SK-N-SH treated with all-trans-retinoic acid at 6 μM for 48 hours (cell line): ENCODE results near the gene SDK1.

Source experiments
- ARNTL ChIP-seq: fragments of 450-650 bp; formaldehyde crosslinking; IDR thresholded peaks from 2 replicates; pipeline ENCODE4 v1.5.0; 2020; ENCODE audit warnings: low read depth, mild to moderate bottlenecking, moderate library complexity, borderline replicate concordance
- CSDC2 ChIP-seq: fragments of 250-450 bp; sonication (Bioruptor Pico); IDR thresholded peaks from 2 replicates; pipeline ENCODE4 v1.5.0; 2020; ENCODE audit warnings: mild to moderate bottlenecking, moderate library complexity
- GLIS3 ChIP-seq: fragments of 250-450 bp; sonication (Bioruptor Pico); IDR thresholded peaks from 2 replicates; pipeline ENCODE4 v1.5.0; 2020; ENCODE audit warnings: mild to moderate bottlenecking, moderate library complexity
- OSR1 ChIP-seq: fragments of 250-450 bp; sonication (Bioruptor Pico); IDR thresholded peaks from 2 replicates; pipeline ENCODE4 v1.8.0; 2022; ENCODE audit warnings: moderate library complexity, mild to moderate bottlenecking, inconsistent platforms
- RARB ChIP-seq: fragments of 250-450 bp; sonication (Bioruptor Pico); IDR thresholded peaks from 2 replicates; pipeline ENCODE4 v1.8.0; 2021; ENCODE audit warnings: mild to moderate bottlenecking, moderate library complexity
- TCF4 ChIP-seq: fragments of 250-450 bp; sonication (Bioruptor Pico); IDR thresholded peaks from 2 replicates; pipeline ENCODE4 v1.8.0; 2021; ENCODE audit warnings: mild to moderate bottlenecking, moderate library complexity, borderline replicate concordance
- TOX ChIP-seq: fragments of 250-450 bp; sonication (Bioruptor Pico); IDR thresholded peaks from 2 replicates; pipeline ENCODE4 v1.8.0; 2021; ENCODE audit warnings: mild to moderate bottlenecking, moderate library complexity, borderline replicate concordance
- ZC3H10 ChIP-seq: fragments of 250-450 bp; sonication (Bioruptor Pico); IDR thresholded peaks from 2 replicates; pipeline ENCODE4 v1.5.1; 2021; ENCODE audit warnings: mild to moderate bottlenecking, moderate library complexity
- ZFP3 ChIP-seq: fragments of 250-450 bp; sonication (Bioruptor Pico); IDR thresholded peaks from 2 replicates; pipeline ENCODE4 v1.5.0; 2020; ENCODE audit warnings: mild to moderate bottlenecking, moderate library complexity
- ZFP30 ChIP-seq: fragments of 450-650 bp; formaldehyde crosslinking; IDR thresholded peaks from 2 replicates; pipeline ENCODE4 v1.5.0; 2022; ENCODE audit warnings: mild to moderate bottlenecking, moderate library complexity
- ZNF565 ChIP-seq: fragments of 450-650 bp; formaldehyde crosslinking; conservative IDR thresholded peaks from 2 replicates; pipeline ENCODE4 v1.5.0; 2020; ENCODE audit warnings: low read depth, mild to moderate bottlenecking, moderate library complexity
- TF ChIP-seq, protein P1 (sequence below): fragments of 250-450 bp; sonication (Bioruptor Pico); IDR thresholded peaks from 2 replicates; pipeline ENCODE4 v1.5.1; 2021; ENCODE audit warnings: mild to moderate bottlenecking, moderate library complexity
- TF ChIP-seq, protein P2 (sequence below): fragments of 250-450 bp; sonication (Bioruptor Pico); IDR thresholded peaks from 2 replicates; pipeline ENCODE4 v1.5.1; 2020; ENCODE audit warnings: low read depth, mild to moderate bottlenecking, moderate library complexity

DNA sequence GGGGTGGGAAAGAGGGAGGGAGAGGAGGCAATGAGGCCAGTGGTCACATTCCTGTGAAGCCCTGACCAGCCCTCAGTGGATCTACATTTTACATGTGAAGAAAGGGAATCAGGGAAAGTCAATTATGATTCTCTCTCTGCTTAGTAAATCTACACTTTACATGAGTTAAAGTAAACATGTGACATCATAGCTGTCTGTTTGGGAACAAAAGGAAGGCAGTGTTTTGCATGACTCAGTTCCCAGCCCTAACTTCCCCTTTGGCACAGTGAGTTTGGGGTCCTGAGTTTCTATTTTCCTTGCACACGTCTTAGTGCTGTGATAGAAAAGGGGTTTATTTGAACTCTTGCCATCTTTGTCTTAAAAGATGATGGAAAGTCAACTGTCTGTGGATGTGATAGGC, 615.1 kb downstream of the SDK1 start:
- no peak for TF ChIP-seq ZFP3
- TF ChIP-seq TCF4 (CRISPR knock-in tag): no peak
- no peak for TF ChIP-seq GLIS3 (CRISPR knock-in tag)
- TF ChIP-seq OSR1: no peak
- no peak for TF ChIP-seq RARB (CRISPR knock-in tag)
- TF ChIP-seq, protein P1, sequence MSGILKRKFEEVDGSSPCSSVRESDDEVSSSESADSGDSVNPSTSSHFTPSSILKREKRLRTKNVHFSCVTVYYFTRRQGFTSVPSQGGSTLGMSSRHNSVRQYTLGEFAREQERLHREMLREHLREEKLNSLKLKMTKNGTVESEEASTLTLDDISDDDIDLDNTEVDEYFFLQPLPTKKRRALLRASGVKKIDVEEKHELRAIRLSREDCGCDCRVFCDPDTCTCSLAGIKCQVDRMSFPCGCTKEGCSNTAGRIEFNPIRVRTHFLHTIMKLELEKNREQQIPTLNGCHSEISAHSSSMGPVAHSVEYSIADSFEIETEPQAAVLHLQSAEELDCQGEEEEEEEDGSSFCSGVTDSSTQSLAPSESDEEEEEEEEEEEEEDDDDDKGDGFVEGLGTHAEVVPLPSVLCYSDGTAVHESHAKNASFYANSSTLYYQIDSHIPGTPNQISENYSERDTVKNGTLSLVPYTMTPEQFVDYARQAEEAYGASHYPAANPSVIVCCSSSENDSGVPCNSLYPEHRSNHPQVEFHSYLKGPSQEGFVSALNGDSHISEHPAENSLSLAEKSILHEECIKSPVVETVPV (CRISPR knock-in tag): no peak
- TF ChIP-seq ZFP30 (CRISPR knock-in tag): no peak
- no peak for TF ChIP-seq ZNF565 (CRISPR knock-in tag)
- no peak for TF ChIP-seq TOX (CRISPR knock-in tag)
- TF ChIP-seq, protein P2, sequence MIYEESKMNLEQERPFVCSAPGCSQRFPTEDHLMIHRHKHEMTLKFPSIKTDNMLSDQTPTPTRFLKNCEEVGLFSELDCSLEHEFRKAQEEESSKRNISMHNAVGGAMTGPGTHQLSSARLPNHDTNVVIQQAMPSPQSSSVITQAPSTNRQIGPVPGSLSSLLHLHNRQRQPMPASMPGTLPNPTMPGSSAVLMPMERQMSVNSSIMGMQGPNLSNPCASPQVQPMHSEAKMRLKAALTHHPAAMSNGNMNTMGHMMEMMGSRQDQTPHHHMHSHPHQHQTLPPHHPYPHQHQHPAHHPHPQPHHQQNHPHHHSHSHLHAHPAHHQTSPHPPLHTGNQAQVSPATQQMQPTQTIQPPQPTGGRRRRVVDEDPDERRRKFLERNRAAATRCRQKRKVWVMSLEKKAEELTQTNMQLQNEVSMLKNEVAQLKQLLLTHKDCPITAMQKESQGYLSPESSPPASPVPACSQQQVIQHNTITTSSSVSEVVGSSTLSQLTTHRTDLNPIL (CRISPR knock-in tag): no peak
- TF ChIP-seq ZC3H10: no peak
- no peak for TF ChIP-seq ARNTL (CRISPR knock-in tag)
- no peak for TF ChIP-seq CSDC2 (CRISPR knock-in tag)
